ENCODE data around the gene PRRX2. TPM values are rescaled to one million over a fixed set of nuclear protein-coding genes. Genes with fewer than 3 reads are reported as not detected.

The PRRX2 gene
- total and polyA plus RNA-seq, 2 of the 13 experiments (the other 11 are each of a cell fraction or from before 2014, with no cell fraction given) = 0.05 TPM; not detected in 1

- TF ChIP-seq ZNF446 (CRISPR knock-in tag; IDR thresholded peaks at IDR 0.05) (0 out of 2 replicates have a peak, but pooled peaks have one; percentile 24), AKAP8 (CRISPR knock-in tag; IDR thresholded peaks at IDR 0.05) (peak; percentile 98), KLF13 (CRISPR knock-in tag; IDR thresholded peaks at IDR 0.05) (no peak), ZNF782 (CRISPR knock-in tag; IDR thresholded peaks at IDR 0.05; ENCODE audit: borderline replicate concordance) (no peak), MAZ (IDR thresholded peaks at IDR 0.05; ENCODE audit: borderline replicate concordance, low read depth, low read length) (no peak), MAZ (CRISPR knock-in tag; IDR thresholded peaks at IDR 0.05; ENCODE audit: low read depth) (0 out of 2 replicates have a peak, but pooled peaks have one; percentile 36), ZGPAT (CRISPR knock-in tag; IDR thresholded peaks at IDR 0.05) (0 out of 2 replicates have a peak, but pooled peaks have one; percentile 28), ZNF253 (CRISPR knock-in tag; IDR thresholded peaks at IDR 0.05; ENCODE audit: borderline replicate concordance) (peak; percentile 75; the same call in 1 of the 2 replicates), BRCA1 (CRISPR knock-in tag; IDR thresholded peaks at IDR 0.05) (no peak), KDM5B (CRISPR knock-in tag; IDR thresholded peaks at IDR 0.05; ENCODE audit: borderline replicate concordance) (peak; percentile 50; the same call in 1 of the 2 replicates), HNRNPLL (IDR thresholded peaks at IDR 0.05; ENCODE audit: low read depth, low read length, poor library complexity, severe bottlenecking) (peak; percentile 50), HNF4G (IDR thresholded peaks at IDR 0.05; ENCODE audit: borderline replicate concordance, low read depth, low read length) (no peak), HNF4G (CRISPR knock-in tag; IDR thresholded peaks at IDR 0.05; ENCODE audit: borderline replicate concordance, low read depth) (0 out of 2 replicates have a peak, but pooled peaks have one; percentile 19), ZNF138 (CRISPR knock-in tag; IDR thresholded peaks at IDR 0.05; ENCODE audit: low read depth) (0 out of 2 replicates have a peak, but pooled peaks have one; percentile 19), TBX2 (CRISPR knock-in tag; IDR thresholded peaks at IDR 0.05; ENCODE audit: borderline replicate concordance) (peak; percentile 46; the same call in 1 of the 2 replicates), RBM39 (IDR thresholded peaks at IDR 0.05; ENCODE audit: low read depth, low read length, poor library complexity, severe bottlenecking) (no peak), ZBTB7B (CRISPR knock-in tag; IDR thresholded peaks at IDR 0.05) (0 out of 2 replicates have a peak, but pooled peaks have one; percentile 36), MAFK (conservative IDR thresholded peaks at IDR 0.05 in 1 of 2, IDR thresholded peaks at IDR 0.05 in 1 of 2; ENCODE audit: low read length in 2 of 2) (no peak), PAX8 (CRISPR knock-in tag; IDR thresholded peaks at IDR 0.05; ENCODE audit: borderline replicate concordance) (no peak), MXD1 (CRISPR knock-in tag; IDR thresholded peaks at IDR 0.05) (peak; percentile 69), ZNF800 (CRISPR knock-in tag; IDR thresholded peaks at IDR 0.05) (peak; percentile 90), CTCF (CRISPR knock-in tag; IDR thresholded peaks at IDR 0.05) (peak; percentile 43), TSC22D2 (CRISPR knock-in tag; IDR thresholded peaks at IDR 0.05; ENCODE audit: borderline replicate concordance) (no peak)
Measured at GRCh38 chr9:129619787-129620668, 45.4 kb upstream of the PRRX2 start (continued).

Data from HepG2 (cell line).